HepG2 (cell line): ENCODE results near the gene NAALADL1. TPM values are rescaled to one million over a fixed set of nuclear protein-coding genes. Genes with fewer than 3 reads are reported as not detected.

Experiments used
- KIAA2018 ChIP-seq: sonication (generic); formaldehyde crosslinking; IDR thresholded peaks from 2 replicates; pipeline ENCODE4 v1.5.0; 2020; ENCODE audit warnings: mild to moderate bottlenecking, missing genetic modification reagents, borderline replicate concordance
- MAFG ChIP-seq: sonication (generic); formaldehyde crosslinking; IDR thresholded peaks from 2 replicates; pipeline ENCODE4 v1.5.1; 2020; ENCODE audit warnings: mild to moderate bottlenecking, missing genetic modification reagents
- MAX ChIP-seq: IDR thresholded peaks from 2 replicates; pipeline ENCODE4 v1.6.1; 2012; ENCODE audit warnings: inconsistent platforms
- SRSF1 ChIP-seq: fragments of 200-400 bp; formaldehyde crosslinking; optimal IDR thresholded peaks from 2 replicates; pipeline ENCODE3; 2017; ENCODE audit warnings: mild to moderate bottlenecking, low read depth, low read length, moderate library complexity
- USF2 ChIP-seq, 2 experiments: sonication (generic) in 1 of 2; formaldehyde crosslinking in 1 of 2; IDR thresholded peaks; 2 replicates each; pipeline versions ENCODE4 v1.5.1 to v1.6.1; 2011 to 2020; ENCODE audit warnings: borderline replicate concordance in 1 of 2, low read depth in 1 of 2, low read length in 1 of 2, mild to moderate bottlenecking in 1 of 2, missing genetic modification reagents in 1 of 2, moderate library complexity in 1 of 2
- ZBTB39 ChIP-seq: sonication (generic); formaldehyde crosslinking; IDR thresholded peaks from 2 replicates; pipeline ENCODE4 v1.5.0; 2020; ENCODE audit warnings: missing genetic modification reagents
- ZFP90 ChIP-seq: sonication (generic); formaldehyde crosslinking; IDR thresholded peaks from 2 replicates; pipeline ENCODE4 v1.8.0; 2022; ENCODE audit warnings: missing genetic modification reagents, mild to moderate bottlenecking, inconsistent platforms, borderline replicate concordance
- ZIK1 ChIP-seq: sonication (generic); formaldehyde crosslinking; IDR thresholded peaks from 2 replicates; pipeline ENCODE4 v1.5.0; 2020; ENCODE audit warnings: mild to moderate bottlenecking, low read depth, missing genetic modification reagents, borderline replicate concordance
- ZNF574 ChIP-seq: sonication (generic); formaldehyde crosslinking; IDR thresholded peaks from 2 replicates; pipeline ENCODE4 v1.4.0; 2020; ENCODE audit warnings: missing genetic modification reagents
- ZNF674 ChIP-seq: sonication (generic); formaldehyde crosslinking; IDR thresholded peaks from 2 replicates; pipeline ENCODE4 v1.5.0; 2020; ENCODE audit warnings: low read depth, mild to moderate bottlenecking, missing genetic modification reagents
- ZSCAN12 ChIP-seq: sonication (generic); formaldehyde crosslinking; IDR thresholded peaks from 2 replicates; pipeline ENCODE4 v1.9.0; 2021; ENCODE audit warnings: mild to moderate bottlenecking, missing genetic modification reagents
- polyA plus RNA-seq, 8 experiments: library from polyadenylated mRNA; depleted of rRNA in 3 of 8; stranded (reverse) in 7 of 8; unstranded in 1 of 8; fragments of >200 nt; fragmentation: Illumina TruSeq in 4 of 8; extraction: Trizol in 4 of 8; gene quantifications; 2 replicates each; pipeline versions ENCODE4 v1.2.1 to v1.2.3, GENCODE V29; 2011 to 2016; ENCODE audit warnings: low read depth in 4 of 8, missing spikeins in 1 of 8, mixed read lengths in 1 of 8; ENCODE audit not compliant: insufficient read depth in 1 of 8
- total RNA-seq, 5 experiments: library from RNA; depleted of rRNA; stranded (reverse); fragments of >200 nt; fragmentation: Illumina TruSeq; extraction: Trizol; gene quantifications; 2 replicates each; pipeline ENCODE4 v1.2.3, GENCODE V29; 2016; ENCODE audit warnings: low read depth in 1 of 5

NAALADL1 gene
- total and polyA plus RNA-seq, 2 of the 13 experiments (the other 11 are each of a cell fraction or from before 2014, with no cell fraction given) = 9.3 to 33.9 TPM

GRCh38 chr11:64996710-64997380, 61.5 kb downstream of the NAALADL1 start, which contains the start of gene BATF2 (continued):
- TF ChIP-seq MAFG (CRISPR knock-in tag) = no peak
- no peak; the same call in 1 of the 2 replicates for TF ChIP-seq ZIK1
- TF ChIP-seq ZSCAN12 (CRISPR knock-in tag) = no peak
- no peak for TF ChIP-seq KIAA2018 (CRISPR knock-in tag)
- no peak for TF ChIP-seq SRSF1
- TF ChIP-seq ZNF674 (CRISPR knock-in tag) = no peak
- peak; percentile 80 for TF ChIP-seq MAX
- TF ChIP-seq ZNF574 (CRISPR knock-in tag) = peak; percentile 73
- peak; percentile 78 for TF ChIP-seq USF2 (IDR thresholded peaks at IDR 0.05; ENCODE audit: low read depth, low read length)
- peak; percentile 97 for TF ChIP-seq USF2 (CRISPR knock-in tag; IDR thresholded peaks at IDR 0.05; ENCODE audit: borderline replicate concordance)
- no peak for TF ChIP-seq ZBTB39 (CRISPR knock-in tag)
- 0 out of 2 replicates have a peak, but pooled peaks have one; percentile 32 for TF ChIP-seq ZFP90 (CRISPR knock-in tag)
